ENCODE data around the gene REV3L.
"Not testable (repeated sequence)": the region's sequence is repeated elsewhere in the genome, so short reads cannot be mapped to it uniquely, and the experiment has no call there.

The REV3L gene, protein sequence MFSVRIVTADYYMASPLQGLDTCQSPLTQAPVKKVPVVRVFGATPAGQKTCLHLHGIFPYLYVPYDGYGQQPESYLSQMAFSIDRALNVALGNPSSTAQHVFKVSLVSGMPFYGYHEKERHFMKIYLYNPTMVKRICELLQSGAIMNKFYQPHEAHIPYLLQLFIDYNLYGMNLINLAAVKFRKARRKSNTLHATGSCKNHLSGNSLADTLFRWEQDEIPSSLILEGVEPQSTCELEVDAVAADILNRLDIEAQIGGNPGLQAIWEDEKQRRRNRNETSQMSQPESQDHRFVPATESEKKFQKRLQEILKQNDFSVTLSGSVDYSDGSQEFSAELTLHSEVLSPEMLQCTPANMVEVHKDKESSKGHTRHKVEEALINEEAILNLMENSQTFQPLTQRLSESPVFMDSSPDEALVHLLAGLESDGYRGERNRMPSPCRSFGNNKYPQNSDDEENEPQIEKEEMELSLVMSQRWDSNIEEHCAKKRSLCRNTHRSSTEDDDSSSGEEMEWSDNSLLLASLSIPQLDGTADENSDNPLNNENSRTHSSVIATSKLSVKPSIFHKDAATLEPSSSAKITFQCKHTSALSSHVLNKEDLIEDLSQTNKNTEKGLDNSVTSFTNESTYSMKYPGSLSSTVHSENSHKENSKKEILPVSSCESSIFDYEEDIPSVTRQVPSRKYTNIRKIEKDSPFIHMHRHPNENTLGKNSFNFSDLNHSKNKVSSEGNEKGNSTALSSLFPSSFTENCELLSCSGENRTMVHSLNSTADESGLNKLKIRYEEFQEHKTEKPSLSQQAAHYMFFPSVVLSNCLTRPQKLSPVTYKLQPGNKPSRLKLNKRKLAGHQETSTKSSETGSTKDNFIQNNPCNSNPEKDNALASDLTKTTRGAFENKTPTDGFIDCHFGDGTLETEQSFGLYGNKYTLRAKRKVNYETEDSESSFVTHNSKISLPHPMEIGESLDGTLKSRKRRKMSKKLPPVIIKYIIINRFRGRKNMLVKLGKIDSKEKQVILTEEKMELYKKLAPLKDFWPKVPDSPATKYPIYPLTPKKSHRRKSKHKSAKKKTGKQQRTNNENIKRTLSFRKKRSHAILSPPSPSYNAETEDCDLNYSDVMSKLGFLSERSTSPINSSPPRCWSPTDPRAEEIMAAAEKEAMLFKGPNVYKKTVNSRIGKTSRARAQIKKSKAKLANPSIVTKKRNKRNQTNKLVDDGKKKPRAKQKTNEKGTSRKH (N-terminal part only)

GRCh38 chr6:111482959-111483735, at the start of gene REV3L:
TSS of gene REV3L (minus strand) at chr6:111483218. CDS start at chr6:111482888, 330 bp downstream.
- DNase-seq: peak; percentile 53 to 96 (median 85)

DNA sequence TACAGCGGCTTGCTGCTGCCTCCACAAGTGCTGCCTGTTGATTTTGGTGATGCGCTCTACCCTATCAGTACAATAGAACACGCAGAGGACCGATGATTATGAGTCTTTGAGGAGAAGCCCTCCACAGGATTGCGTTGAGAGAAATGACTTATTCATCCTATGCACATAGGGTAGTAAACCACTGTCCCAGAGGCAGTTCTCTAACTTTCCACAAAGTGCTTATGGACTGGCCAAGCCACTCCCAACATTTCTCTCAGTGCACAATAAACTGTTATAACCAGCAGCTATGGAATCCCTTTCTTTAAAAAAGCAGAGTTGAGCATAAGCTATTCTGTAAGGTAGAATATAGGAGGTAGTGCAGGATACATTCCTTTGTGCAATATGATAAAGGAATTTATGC, 48.2 kb upstream of the REV3L start:
- no peak for DNase-seq

DNA sequence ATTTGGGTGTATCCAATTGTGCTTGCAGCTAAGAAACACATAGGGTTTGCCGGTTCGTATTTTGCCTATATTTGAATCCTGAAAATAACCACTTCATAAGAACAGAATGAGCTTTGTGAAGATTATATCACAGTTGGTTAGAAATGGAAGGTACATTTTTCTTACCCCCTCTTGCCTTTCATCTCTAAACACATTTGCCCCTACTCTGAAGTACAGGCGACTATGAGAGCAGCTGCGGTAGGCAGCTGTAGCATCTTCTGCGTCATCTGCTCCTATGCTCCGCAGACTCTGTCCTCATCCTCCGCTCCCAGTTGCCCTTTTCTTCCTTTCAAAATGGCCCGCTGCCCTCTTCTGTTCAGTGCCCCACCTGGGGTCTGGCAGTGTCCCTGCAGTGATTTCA, 47.6 kb upstream of the REV3L start:
- peak in 1 of 51 donors; percentile 14 for DNase-seq

GRCh38 chr6:111530218-111530617, 47.2 kb upstream of the REV3L start:
- DNase-seq: no peak

GRCh38 chr6:111527367-111527766, 44.3 kb upstream of the REV3L start:
- DNase-seq: no peak

- DNase-seq: no peak
Measured at GRCh38 chr6:111524735-111525134, 41.7 kb upstream of the REV3L start.

- no peak for DNase-seq
Measured at GRCh38 chr6:111524252-111524651, 41.2 kb upstream of the REV3L start.

GRCh38 chr6:111523484-111524167, 40.6 kb upstream of the REV3L start:
- DNase-seq: peak in 2 of 51 donors; percentile 17

GRCh38 chr6:111522393-111523020, 39.5 kb upstream of the REV3L start:
- DNase-seq: no peak

- no peak for DNase-seq
Measured at GRCh38 chr6:111521497-111522270, 38.7 kb upstream of the REV3L start.

DNA sequence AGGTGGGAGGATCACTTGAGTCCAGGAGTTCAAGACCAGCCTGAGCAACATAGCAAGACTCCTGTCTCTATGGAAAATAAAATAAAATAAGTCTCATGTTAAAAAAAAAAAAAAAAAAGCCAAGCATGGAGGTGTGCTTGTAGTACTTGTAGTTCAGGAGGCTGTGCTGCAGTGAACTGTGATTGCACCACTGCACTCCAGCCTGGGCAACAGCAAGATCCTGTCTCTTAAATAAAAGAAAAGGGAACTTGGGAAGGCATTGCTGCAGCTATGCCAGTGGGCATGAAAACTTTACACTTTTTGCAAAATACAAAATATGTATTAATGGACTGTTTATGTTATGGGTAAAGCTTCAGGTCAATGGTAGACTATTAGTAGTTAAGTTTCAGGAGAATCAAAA, 37.5 kb upstream of the REV3L start:
- DNase-seq: no peak

GRCh38 chr6:111517965-111518364, 34.9 kb upstream of the REV3L start:
- DNase-seq: no peak

DNA sequence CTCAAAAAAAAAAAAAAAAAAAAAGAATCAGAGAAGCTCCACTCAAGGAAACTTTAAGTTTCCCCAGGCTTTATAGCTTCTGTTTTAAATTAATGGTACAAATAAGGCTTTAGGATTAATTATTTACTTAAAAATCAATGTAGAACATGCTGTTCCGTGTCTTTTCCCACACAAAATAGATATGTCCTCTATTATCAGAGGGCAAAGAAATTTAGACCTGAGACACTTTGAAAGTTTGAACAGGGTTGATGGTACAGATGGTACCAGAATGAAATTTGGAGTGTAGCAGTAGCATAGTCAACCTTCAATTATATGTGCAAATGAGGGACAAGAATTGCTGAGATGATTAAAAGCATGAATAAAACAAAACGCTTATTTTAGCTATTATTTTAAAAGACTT, 32.2 kb upstream of the REV3L start:
- no peak for DNase-seq

DNA sequence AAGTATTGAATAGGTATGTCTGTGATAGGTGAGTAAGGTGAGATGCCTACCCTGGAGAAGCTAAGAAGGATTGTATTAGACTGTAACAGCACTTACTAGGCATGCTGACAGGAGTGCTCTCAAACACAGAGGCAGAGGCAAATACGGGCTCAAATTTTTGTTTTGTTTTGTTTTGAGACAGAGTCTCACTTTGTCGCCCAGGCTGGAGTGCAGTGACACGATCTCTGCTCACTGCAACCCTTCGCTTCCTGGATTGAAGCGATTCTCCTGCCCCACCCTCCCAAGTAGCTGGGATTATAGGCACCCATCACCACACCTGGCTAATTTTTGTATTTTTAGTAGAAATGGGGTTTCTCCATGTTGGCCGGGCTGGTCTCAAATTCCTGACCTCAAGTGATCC, 31.5 kb upstream of the REV3L start:
- DNase-seq: not testable (repeated sequence)

DNA sequence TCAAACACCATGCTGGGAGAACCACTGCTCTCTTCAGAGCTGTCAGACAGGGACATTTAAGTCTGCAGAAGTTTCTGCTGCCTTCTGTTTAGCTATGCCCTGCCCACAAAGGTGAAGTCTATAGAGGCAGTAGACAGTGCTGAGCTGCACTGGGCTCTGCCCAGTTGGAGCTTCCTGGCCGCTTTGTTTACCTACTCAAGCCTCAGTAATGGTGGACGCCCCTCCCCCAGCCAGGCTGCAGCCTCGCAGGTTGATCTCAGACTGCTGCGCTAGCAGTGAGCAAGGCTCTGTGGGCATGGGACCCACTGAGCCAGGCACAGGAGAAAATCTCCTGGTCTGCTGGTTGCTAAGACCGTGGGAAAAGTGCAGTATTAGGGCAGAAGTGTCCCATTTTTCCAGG, 24.2 kb upstream of the REV3L start:
- not testable (repeated sequence) for DNase-seq

DNA sequence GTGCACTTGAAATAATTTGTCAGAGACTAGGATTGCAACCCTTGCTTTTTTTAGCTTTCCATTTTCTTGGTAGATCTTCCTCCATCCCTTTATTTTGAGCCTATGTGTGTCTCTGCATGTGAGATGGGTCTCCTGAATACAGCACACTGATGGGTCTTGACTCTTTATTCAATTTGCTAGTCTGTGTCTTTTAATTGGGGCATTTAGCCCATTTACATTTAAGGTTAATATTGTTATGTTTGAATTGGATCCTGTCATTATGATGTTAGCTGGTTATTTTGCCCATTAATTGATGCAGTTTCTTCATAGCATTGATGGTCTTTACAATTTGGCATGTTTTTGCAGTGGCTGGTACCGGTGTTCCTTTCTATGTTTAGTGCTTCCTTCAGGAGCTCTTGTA, 22.5 kb upstream of the REV3L start:
- DNase-seq: not testable (repeated sequence)

GRCh38 chr6:111503660-111504059, 20.6 kb upstream of the REV3L start:
- no peak for DNase-seq

GRCh38 chr6:111503194-111503593, 20.2 kb upstream of the REV3L start:
- DNase-seq: no peak

- no peak for DNase-seq
Measured at GRCh38 chr6:111502154-111502553, 19.1 kb upstream of the REV3L start.

All from hypothalamus (tissue), 51 donors.